Measurements from ENCODE around the gene SELPLG.
"Not testable (repeated sequence)": the region's sequence is repeated elsewhere in the genome, so short reads cannot be mapped to it uniquely, and the experiment has no call there.

GRCh38 chr12:108631261-108631660, 2.4 kb downstream of the SELPLG start:
- TF ChIP-seq EZH2 (IDR thresholded peaks at IDR 0.05; ENCODE audit: insufficient read depth, poor library complexity, severe bottlenecking); EZH2phosphoT487 (IDR thresholded peaks at IDR 0.05; ENCODE audit: insufficient read depth, low read depth): not testable (repeated sequence)

All from GM23248 (cell line).